Glutamatergic neuron (in vitro differentiated cells): ENCODE data around the gene TMEM100. TPM values are rescaled to one million over a fixed set of nuclear protein-coding genes. Genes with fewer than 3 reads are reported as not detected.

Source experiments
- DNase-seq: peaks from one replicate; pipeline ENCODE4 v3.0.0; 2022
- H3K27ac Mint-ChIP-seq: one replicate; pipeline ENCODE4 v1.8.0; 2020; ENCODE audit warnings: mild to moderate bottlenecking, mixed read lengths, inconsistent platforms; ENCODE audit not compliant: unreplicated experiment
- H3K27me3 Mint-ChIP-seq: one replicate; pipeline ENCODE4 v1.8.0; 2020; ENCODE audit warnings: mild to moderate bottlenecking, moderate library complexity, mixed read lengths, inconsistent platforms; ENCODE audit not compliant: unreplicated experiment
- H3K36me3 Mint-ChIP-seq: one replicate; pipeline ENCODE4 v1.8.0; 2020; ENCODE audit warnings: mild to moderate bottlenecking, mixed read lengths, inconsistent platforms; ENCODE audit not compliant: unreplicated experiment
- H3K4me1 Mint-ChIP-seq: one replicate; pipeline ENCODE4 v1.8.0; 2020; ENCODE audit warnings: mild to moderate bottlenecking, low read depth, mixed read lengths, inconsistent platforms; ENCODE audit not compliant: unreplicated experiment
- H3K4me3 Mint-ChIP-seq: one replicate; pipeline ENCODE4 v1.8.0; 2020; ENCODE audit warnings: mild to moderate bottlenecking, mixed read lengths, inconsistent platforms; ENCODE audit not compliant: unreplicated experiment
- H3K9me3 Mint-ChIP-seq: one replicate; pipeline ENCODE4 v1.8.0; 2020; ENCODE audit warnings: mild to moderate bottlenecking, moderate library complexity, mixed read lengths, inconsistent platforms; ENCODE audit not compliant: unreplicated experiment
- CTCF ChIP-seq: fragments of 200-600 bp; sonication (generic); IDR thresholded peaks from one replicate; pipeline ENCODE4 v1.5.0; 2021; ENCODE audit not compliant: partially characterized antibody, unreplicated experiment
- total RNA-seq: library from RNA; stranded (reverse); fragmentation: NEBNext Ultra II Directional; extraction: Animal tissue kit (Norgen Biotek cat#: 25700); gene quantifications from one replicate; pipeline ENCODE4 v1.2.1, GENCODE V29; 2021; ENCODE audit not compliant: unreplicated experiment

The TMEM100 gene
- total RNA-seq, 1 donor from 2014 or later = 1.4 TPM

GRCh38 chr17:55745258-55745657, 22.6 kb upstream of the TMEM100 start:
- peaks cover 1% of the 10 kb centered on the region for H3K9me3 Mint-ChIP-seq
- no peak for TF ChIP-seq CTCF
- DNase-seq = no peak
- no peaks in the 10 kb centered on the region for H3K27me3 Mint-ChIP-seq
- no peaks in the 10 kb centered on the region for H3K36me3 Mint-ChIP-seq
- no peak overlapping the region for H3K4me3 Mint-ChIP-seq
- no peak overlapping the region for H3K27ac Mint-ChIP-seq
- H3K4me1 Mint-ChIP-seq = no peaks in the 10 kb centered on the region

- H3K27me3 Mint-ChIP-seq = no peaks in the 10 kb centered on the region
- no peaks in the 10 kb centered on the region for H3K4me1 Mint-ChIP-seq
- TF ChIP-seq CTCF = no peak
- no peak overlapping the region for H3K4me3 Mint-ChIP-seq
- H3K9me3 Mint-ChIP-seq = peaks cover 1% of the 10 kb centered on the region
- H3K36me3 Mint-ChIP-seq = no peaks in the 10 kb centered on the region
- H3K27ac Mint-ChIP-seq = no peak overlapping the region
- DNase-seq = no peak
Measured at GRCh38 chr17:55743103-55743679, 20.5 kb upstream of the TMEM100 start.

GRCh38 chr17:55742272-55743102, 19.8 kb upstream of the TMEM100 start:
- peaks cover 1% of the 10 kb centered on the region for H3K9me3 Mint-ChIP-seq
- H3K36me3 Mint-ChIP-seq = no peaks in the 10 kb centered on the region
- no peaks in the 10 kb centered on the region for H3K27me3 Mint-ChIP-seq
- no peak overlapping the region for H3K27ac Mint-ChIP-seq
- TF ChIP-seq CTCF = no peak
- H3K4me3 Mint-ChIP-seq = no peak overlapping the region
- H3K4me1 Mint-ChIP-seq = no peaks in the 10 kb centered on the region
- no peak for DNase-seq

- Mint-ChIP-seq H3K27me3 (no peaks in the 10 kb centered on the region), H3K4me1 (no peaks in the 10 kb centered on the region), H3K36me3 (no peaks in the 10 kb centered on the region), H3K9me3 (peaks cover 1% of the 10 kb centered on the region), H3K27ac (no peak overlapping the region), H3K4me3 (no peak overlapping the region)
- TF ChIP-seq CTCF = no peak
- DNase-seq = no peak
Measured at GRCh38 chr17:55741356-55741700, 18.7 kb upstream of the TMEM100 start.
